Karpas-422 (cell line): ENCODE data around the gene RBM39. TPM values are rescaled to one million over a fixed set of nuclear protein-coding genes. Genes with fewer than 3 reads are reported as not detected.

Experiments
- DNase-seq: peaks from one replicate; pipeline ENCODE4 v3.0.0-alpha.2; 2015
- H2AFZ ChIP-seq: fragments of 200-600 bp; sonication (generic); 2 replicates; pipeline ENCODE4 v1.6.1; 2014; ENCODE audit warnings: antibody characterized with exemption, low read length, mixed read lengths
- H3K27ac ChIP-seq: fragments of 200-600 bp; sonication (generic); 2 replicates; pipeline ENCODE4 v1.5.1; 2014; ENCODE audit warnings: mild to moderate bottlenecking, low read length, moderate library complexity
- H3K27me3 ChIP-seq: fragments of 200-600 bp; sonication (generic); 2 replicates; pipeline ENCODE4 v1.6.1; 2014; ENCODE audit warnings: low read length, mixed read lengths
- H3K36me3 ChIP-seq: fragments of 200-600 bp; sonication (generic); 2 replicates; pipeline ENCODE4 v1.6.1; 2014; ENCODE audit warnings: low read length, mixed read lengths; ENCODE audit not compliant: insufficient read depth
- H3K4me1 ChIP-seq: fragments of 200-600 bp; sonication (generic); 2 replicates; pipeline ENCODE4 v1.6.1; 2014; ENCODE audit warnings: mild to moderate bottlenecking, low read length, mixed read lengths
- H3K4me2 ChIP-seq: fragments of 200-600 bp; sonication (generic); 2 replicates; pipeline ENCODE4 v1.6.1; 2014; ENCODE audit warnings: low read length, low read depth, mild to moderate bottlenecking; ENCODE audit not compliant: poor library complexity, severe bottlenecking
- H3K4me3 ChIP-seq: fragments of 200-600 bp; sonication (generic); 2 replicates; pipeline ENCODE4 v1.5.1; 2014; ENCODE audit warnings: mild to moderate bottlenecking, antibody characterized with exemption, low read length, mixed read lengths
- H3K79me2 ChIP-seq: fragments of 200-600 bp; sonication (generic); 2 replicates; pipeline ENCODE4 v1.6.1; 2014; ENCODE audit warnings: mild to moderate bottlenecking, low read length, mixed read lengths
- H3K9ac ChIP-seq: fragments of 200-600 bp; sonication (generic); 2 replicates; pipeline ENCODE4 v1.6.0; 2014; ENCODE audit warnings: low read length
- H3K9me2 ChIP-seq: fragments of 200-600 bp; sonication (generic), shearing (Covaris generic); replicated peaks from 2 replicates; pipeline ENCODE4 v1.6.0; 2014; ENCODE audit warnings: mild to moderate bottlenecking, low read length, moderate library complexity; ENCODE audit not compliant: insufficient read depth
- H3K9me3 ChIP-seq: fragments of 300-700, 200-600 bp; sonication (generic); 2 replicates; pipeline ENCODE4 v1.6.1; 2014; ENCODE audit warnings: low read length, mixed read lengths
- H4K20me1 ChIP-seq: fragments of 200-600 bp; sonication (generic); 2 replicates; pipeline ENCODE4 v1.6.1; 2014; ENCODE audit warnings: mild to moderate bottlenecking, antibody characterized with exemption, low read length, low read depth; ENCODE audit not compliant: insufficient read depth
- total RNA-seq: library from RNA; depleted of rRNA; stranded (reverse); fragments of >200 nt; shearing (Covaris generic); gene quantifications from 2 replicates; pipeline ENCODE4 v1.2.3, GENCODE V29; 2014; ENCODE audit warnings: low replicate concordance

The RBM39 gene
- total RNA-seq, 1 experiment from 2014 or later = 375 TPM

DNA sequence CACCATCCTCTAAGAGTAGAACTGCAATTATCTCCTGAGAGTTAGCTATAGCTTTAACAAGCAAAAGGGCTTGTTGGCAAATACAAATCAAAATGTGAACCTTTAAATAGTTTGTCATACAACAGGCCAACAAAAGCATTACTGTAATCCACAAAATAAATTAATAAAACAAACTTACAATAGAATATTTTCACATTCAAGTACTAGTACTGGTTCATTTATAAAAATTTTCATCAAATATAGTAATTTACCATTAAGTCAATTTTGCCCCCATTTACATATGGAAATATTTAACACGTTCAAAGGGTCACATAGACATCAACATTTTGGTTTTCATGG, 9.4 kb downstream of the RBM39 start:
- H3K9me3 ChIP-seq = no peaks in the 10 kb centered on the region
- peaks cover 91% of the 10 kb centered on the region for H3K79me2 ChIP-seq
- peaks cover 75% of the 10 kb centered on the region for H3K36me3 ChIP-seq
- no peak overlapping the region for H3K9ac ChIP-seq
- H4K20me1 ChIP-seq = peaks cover 81% of the 10 kb centered on the region
- DNase-seq = no peak
- no peak overlapping the region for H3K4me2 ChIP-seq
- no peak overlapping the region for H3K27ac ChIP-seq
- no peak overlapping the region for H3K4me3 ChIP-seq
- no peaks in the 10 kb centered on the region for H3K27me3 ChIP-seq
- H3K9me2 ChIP-seq = no peaks in the 10 kb centered on the region
- H2AFZ ChIP-seq = no peak overlapping the region
- H3K4me1 ChIP-seq = peaks cover 14% of the 10 kb centered on the region; the same call in 1 of the 2 replicates

GRCh38 chr20:35731862-35732643, 10.0 kb downstream of the RBM39 start:
- DNase-seq = no peak
- Histone ChIP-seq H3K9me2 (no peaks in the 10 kb centered on the region), H3K4me2 (no peak overlapping the region), H3K79me2 (peaks cover 91% of the 10 kb centered on the region), H4K20me1 (peaks cover 81% of the 10 kb centered on the region), H3K9me3 (no peaks in the 10 kb centered on the region), H2AFZ (no peak overlapping the region), H3K27ac (no peak overlapping the region), H3K4me3 (no peak overlapping the region), H3K4me1 (peaks cover 14% of the 10 kb centered on the region; the same call in 1 of the 2 replicates), H3K36me3 (peaks cover 78% of the 10 kb centered on the region), H3K9ac (no peak overlapping the region), H3K27me3 (no peaks in the 10 kb centered on the region)

DNA sequence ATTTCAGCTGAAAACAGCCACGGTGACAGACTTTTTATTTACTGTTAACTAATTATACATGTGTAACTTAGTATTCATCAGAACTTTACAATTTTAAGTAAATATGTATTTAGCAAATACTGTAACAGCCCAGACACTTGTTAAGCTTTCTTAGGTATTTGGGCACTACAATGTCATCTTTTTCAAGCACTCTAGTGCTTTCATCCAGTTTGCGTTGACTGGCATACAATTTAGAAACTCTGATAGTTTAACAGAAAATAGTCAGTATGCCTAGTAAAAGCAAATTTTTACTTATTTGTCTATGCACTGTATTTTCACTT, 10.6 kb downstream of the RBM39 start:
- peaks cover 14% of the 10 kb centered on the region; the same call in 1 of the 2 replicates for H3K4me1 ChIP-seq
- no peaks in the 10 kb centered on the region for H3K9me3 ChIP-seq
- no peaks in the 10 kb centered on the region for H3K9me2 ChIP-seq
- no peak overlapping the region for H2AFZ ChIP-seq
- no peak for DNase-seq
- no peak overlapping the region for H3K27ac ChIP-seq
- H3K9ac ChIP-seq = no peak overlapping the region
- peaks cover 94% of the 10 kb centered on the region for H3K79me2 ChIP-seq
- H3K27me3 ChIP-seq = no peaks in the 10 kb centered on the region
- H3K36me3 ChIP-seq = peaks cover 84% of the 10 kb centered on the region
- H4K20me1 ChIP-seq = peaks cover 86% of the 10 kb centered on the region
- H3K4me3 ChIP-seq = no peak overlapping the region
- no peak overlapping the region for H3K4me2 ChIP-seq

DNA sequence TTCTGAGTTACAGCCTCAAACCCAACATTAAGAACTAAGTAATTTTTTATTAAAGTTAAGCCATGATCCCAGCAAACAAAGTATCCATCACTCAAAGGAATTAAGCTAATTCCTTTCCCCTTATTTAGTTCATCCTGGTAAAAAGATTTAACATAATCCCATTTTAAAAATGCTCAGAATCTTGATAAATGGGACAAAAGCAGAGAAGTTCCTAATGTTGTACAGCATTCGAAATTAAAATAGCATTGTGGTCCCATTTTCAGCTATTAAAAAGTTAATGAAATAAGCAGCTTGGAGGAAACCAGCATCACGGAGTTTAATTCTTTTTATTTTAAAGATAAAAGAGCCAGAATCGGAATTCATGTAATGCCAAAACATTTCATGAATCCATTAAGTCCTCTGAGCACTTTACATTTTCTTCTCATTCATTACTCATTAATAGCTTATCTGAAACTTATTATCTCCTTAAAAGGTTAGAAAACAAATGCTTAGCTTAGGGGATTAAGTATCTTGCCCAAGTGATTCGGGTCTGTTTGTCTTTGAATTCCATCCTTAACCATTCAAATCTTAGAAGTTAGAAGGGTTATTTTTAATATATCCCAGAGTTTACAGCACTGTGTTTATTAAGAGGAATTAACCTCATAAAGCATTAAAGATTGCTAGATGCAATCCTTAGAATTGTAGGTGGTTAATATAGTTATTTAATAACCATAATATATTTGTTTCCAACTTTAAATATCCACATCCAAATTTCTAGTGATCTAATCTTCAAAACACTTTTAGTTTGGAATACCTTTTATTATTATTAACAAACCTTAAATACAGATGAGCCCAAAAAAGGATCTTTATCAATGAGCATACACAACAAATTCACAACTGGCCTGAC, 11.2 kb downstream of the RBM39 start:
- H3K79me2 ChIP-seq = peaks cover 94% of the 10 kb centered on the region
- no peak overlapping the region for H3K4me2 ChIP-seq
- H3K27me3 ChIP-seq = no peaks in the 10 kb centered on the region
- peaks cover 8% of the 10 kb centered on the region; the same call in 1 of the 2 replicates for H3K4me1 ChIP-seq
- H3K27ac ChIP-seq = no peak overlapping the region
- H3K9ac ChIP-seq = no peak overlapping the region
- no peak overlapping the region for H3K4me3 ChIP-seq
- no peak overlapping the region for H2AFZ ChIP-seq
- H3K9me2 ChIP-seq = no peaks in the 10 kb centered on the region
- H3K9me3 ChIP-seq = no peaks in the 10 kb centered on the region
- DNase-seq = no peak
- peaks cover 85% of the 10 kb centered on the region for H4K20me1 ChIP-seq
- peaks cover 84% of the 10 kb centered on the region for H3K36me3 ChIP-seq

GRCh38 chr20:35729836-35730582, 12.1 kb downstream of the RBM39 start:
- Histone ChIP-seq H3K4me1 (peaks cover 3% of the 10 kb centered on the region; the same call in 1 of the 2 replicates), H3K36me3 (peaks cover 81% of the 10 kb centered on the region), H3K9me2 (no peaks in the 10 kb centered on the region), H3K4me2 (no peak overlapping the region), H2AFZ (no peak overlapping the region), H3K4me3 (no peak overlapping the region), H3K9ac (no peak overlapping the region), H3K9me3 (no peaks in the 10 kb centered on the region), H3K79me2 (peaks cover 92% of the 10 kb centered on the region), H3K27me3 (no peaks in the 10 kb centered on the region), H4K20me1 (peaks cover 81% of the 10 kb centered on the region), H3K27ac (no peak overlapping the region)
- no peak for DNase-seq

DNA sequence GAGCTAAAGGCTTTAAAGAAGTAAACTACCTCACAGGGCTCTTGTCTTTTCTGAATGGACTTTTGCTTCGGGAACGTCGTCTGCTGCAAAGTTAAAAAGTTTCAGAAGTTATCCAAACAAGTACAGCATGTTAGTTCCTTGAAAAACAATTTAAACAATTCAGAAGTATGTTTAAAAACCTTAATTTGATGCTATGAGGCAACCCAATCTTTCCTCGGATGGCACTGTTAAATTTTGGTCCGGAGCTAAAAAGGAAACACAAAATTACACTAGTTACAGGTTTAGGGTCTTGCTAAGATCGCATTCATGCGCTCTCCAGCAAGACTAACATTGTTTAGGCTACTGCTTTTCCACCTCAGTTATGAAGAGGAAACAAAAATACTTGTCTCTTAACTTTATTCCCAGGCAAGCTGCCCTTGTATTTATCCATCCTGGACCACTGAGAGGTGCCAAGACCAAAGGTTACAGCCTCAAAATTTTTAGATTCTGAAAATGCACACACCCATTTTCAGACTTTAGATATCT, 12.7 kb downstream of the RBM39 start:
- Histone ChIP-seq H3K9me3 (no peaks in the 10 kb centered on the region), H3K9me2 (no peaks in the 10 kb centered on the region), H3K79me2 (peaks cover 92% of the 10 kb centered on the region), H3K36me3 (peaks cover 79% of the 10 kb centered on the region), H3K27me3 (no peaks in the 10 kb centered on the region), H3K4me3 (no peak overlapping the region), H3K4me2 (no peak overlapping the region), H3K27ac (no peak overlapping the region), H3K9ac (no peak overlapping the region), H2AFZ (no peak overlapping the region), H4K20me1 (peaks cover 78% of the 10 kb centered on the region), H3K4me1 (no peaks in the 10 kb centered on the region; the same call in 1 of the 2 replicates)
- no peak for DNase-seq

DNA sequence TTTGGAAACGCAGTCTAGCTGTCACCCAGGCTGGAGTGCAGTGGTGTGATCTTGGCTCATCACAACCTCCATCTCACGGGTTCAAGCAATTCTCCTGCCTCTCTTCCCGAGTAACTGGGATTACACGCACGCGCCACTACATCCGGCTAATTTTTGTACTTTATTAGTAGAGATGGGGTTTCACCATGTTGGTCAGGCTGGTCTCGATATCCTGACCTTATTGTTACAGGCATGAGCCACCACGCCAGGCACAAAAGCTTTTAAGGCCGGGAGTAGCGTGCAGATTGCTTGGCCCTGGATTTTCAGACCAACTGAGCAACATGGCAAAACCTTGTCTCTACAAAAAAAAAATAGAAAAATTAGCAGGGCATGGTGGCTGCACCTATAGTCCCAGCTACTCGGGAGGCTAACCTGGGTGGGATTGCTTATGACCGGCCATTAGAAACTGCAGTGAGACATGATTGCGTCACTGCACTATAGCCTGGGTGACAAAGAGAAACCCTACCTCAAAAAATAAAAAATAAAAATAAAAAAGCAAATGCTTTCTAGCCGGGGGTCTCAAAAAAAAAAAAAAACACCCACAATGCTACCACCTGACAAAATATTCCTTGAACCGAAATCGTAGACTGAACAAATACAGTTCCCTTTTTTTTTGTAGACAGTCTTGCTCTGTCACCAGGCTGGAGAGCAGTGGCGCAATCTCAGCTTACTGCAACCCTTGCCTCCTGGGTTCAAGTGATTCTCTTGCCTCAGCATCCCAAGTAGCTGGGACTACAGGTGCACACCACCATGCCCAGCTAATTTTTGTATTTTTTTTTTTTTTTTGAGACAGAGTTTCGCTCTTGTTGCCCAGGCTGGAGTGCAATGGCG, 15.0 kb downstream of the RBM39 start:
- no peak overlapping the region for H3K4me2 ChIP-seq
- H3K79me2 ChIP-seq = peaks cover 86% of the 10 kb centered on the region
- H3K27ac ChIP-seq = no peak overlapping the region
- H3K4me1 ChIP-seq = no peaks in the 10 kb centered on the region
- peaks cover 69% of the 10 kb centered on the region for H4K20me1 ChIP-seq
- H3K9me2 ChIP-seq = no peaks in the 10 kb centered on the region
- no peak overlapping the region for H3K4me3 ChIP-seq
- H3K36me3 ChIP-seq = peaks cover 76% of the 10 kb centered on the region
- no peaks in the 10 kb centered on the region for H3K27me3 ChIP-seq
- no peak for DNase-seq
- H3K9me3 ChIP-seq = no peaks in the 10 kb centered on the region
- H2AFZ ChIP-seq = no peak overlapping the region
- H3K9ac ChIP-seq = no peak overlapping the region
